Chondrocyte (in vitro differentiated cells): ENCODE data around the gene KLHL40. TPM values are rescaled to one million over a fixed set of nuclear protein-coding genes. Genes with fewer than 3 reads are reported as not detected.
A peak's percentile ranks its signal among the peaks of the same experiment; 100 is the strongest.

Experiments used
- DNase-seq: peaks from one replicate; pipeline ENCODE4 v3.0.0; 2021; ENCODE audit warnings: mixed read lengths, low spot score
- H3K27ac Mint-ChIP-seq: one replicate; pipeline ENCODE4 v1.8.0; 2021; ENCODE audit warnings: mild to moderate bottlenecking, moderate library complexity, mixed read lengths; ENCODE audit not compliant: unreplicated experiment
- H3K27me3 Mint-ChIP-seq: 2 replicates; pipeline ENCODE4 v1.8.0; 2021; ENCODE audit warnings: low read depth, mixed read lengths
- H3K36me3 Mint-ChIP-seq: 2 replicates; pipeline ENCODE4 v1.8.0; 2021; ENCODE audit warnings: low read depth, mixed read lengths
- H3K4me1 Mint-ChIP-seq: 2 replicates; pipeline ENCODE4 v1.8.0; 2021; ENCODE audit warnings: low read depth, mild to moderate bottlenecking, mixed read lengths
- H3K4me3 Mint-ChIP-seq: one replicate; pipeline ENCODE4 v1.8.0; 2021; ENCODE audit warnings: mild to moderate bottlenecking, moderate library complexity, mixed read lengths; ENCODE audit not compliant: unreplicated experiment
- H3K9me3 Mint-ChIP-seq: 2 replicates; pipeline ENCODE4 v1.8.0; 2021; ENCODE audit warnings: low read depth, mixed read lengths
- total RNA-seq: library from RNA; stranded (reverse); gene quantifications from 3 replicates; pipeline ENCODE4 v1.2.1, GENCODE V29; 2021
- TF ChIP-seq, protein P1 (sequence below): fragments of 200-600 bp; sonication (generic); IDR thresholded peaks from 2 replicates; pipeline ENCODE4 v1.5.0; 2021; ENCODE audit warnings: antibody characterized with exemption, mild to moderate bottlenecking, moderate library complexity

KLHL40 gene
- total RNA-seq, 1 donor from 2014 or later = not detected

DNA sequence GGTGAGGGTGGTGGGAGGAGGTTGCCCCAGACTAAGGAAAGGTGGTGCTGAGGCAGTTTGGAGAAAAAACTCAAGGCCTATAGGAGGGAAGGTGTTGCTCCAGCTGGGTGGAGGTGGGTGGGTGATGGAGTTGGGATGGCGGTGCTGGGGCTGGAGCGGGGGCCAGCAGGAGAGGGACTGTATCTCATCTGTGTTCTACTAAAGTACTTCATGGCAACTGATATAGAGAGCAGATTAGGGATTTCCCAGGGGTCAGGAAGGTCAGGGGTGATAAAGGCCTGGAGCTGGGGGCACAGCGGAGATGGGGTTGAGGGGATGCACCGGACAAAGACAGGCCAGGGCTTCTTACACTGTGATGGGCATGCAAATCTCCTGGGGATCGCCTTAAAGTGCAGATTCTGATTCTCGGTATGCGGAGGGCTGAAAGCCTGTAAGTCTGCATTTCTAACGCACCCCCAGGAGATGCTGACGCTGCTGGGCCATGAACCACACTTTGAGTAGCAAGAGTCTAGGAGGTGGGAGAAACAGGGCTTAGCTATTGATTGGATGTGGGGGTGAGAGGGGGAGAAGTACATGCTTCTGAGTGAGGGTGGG is 4.2 kb downstream of the KLHL40 start:
- peak; percentile 51 for DNase-seq
- Mint-ChIP-seq H3K9me3 (no peaks in the 10 kb centered on the region), H3K27ac (no peak overlapping the region), H3K27me3 (peaks cover 23% of the 10 kb centered on the region), H3K4me1 (peaks cover 5% of the 10 kb centered on the region), H3K36me3 (no peaks in the 10 kb centered on the region), H3K4me3 (no peak overlapping the region)
- TF ChIP-seq, protein P1, sequence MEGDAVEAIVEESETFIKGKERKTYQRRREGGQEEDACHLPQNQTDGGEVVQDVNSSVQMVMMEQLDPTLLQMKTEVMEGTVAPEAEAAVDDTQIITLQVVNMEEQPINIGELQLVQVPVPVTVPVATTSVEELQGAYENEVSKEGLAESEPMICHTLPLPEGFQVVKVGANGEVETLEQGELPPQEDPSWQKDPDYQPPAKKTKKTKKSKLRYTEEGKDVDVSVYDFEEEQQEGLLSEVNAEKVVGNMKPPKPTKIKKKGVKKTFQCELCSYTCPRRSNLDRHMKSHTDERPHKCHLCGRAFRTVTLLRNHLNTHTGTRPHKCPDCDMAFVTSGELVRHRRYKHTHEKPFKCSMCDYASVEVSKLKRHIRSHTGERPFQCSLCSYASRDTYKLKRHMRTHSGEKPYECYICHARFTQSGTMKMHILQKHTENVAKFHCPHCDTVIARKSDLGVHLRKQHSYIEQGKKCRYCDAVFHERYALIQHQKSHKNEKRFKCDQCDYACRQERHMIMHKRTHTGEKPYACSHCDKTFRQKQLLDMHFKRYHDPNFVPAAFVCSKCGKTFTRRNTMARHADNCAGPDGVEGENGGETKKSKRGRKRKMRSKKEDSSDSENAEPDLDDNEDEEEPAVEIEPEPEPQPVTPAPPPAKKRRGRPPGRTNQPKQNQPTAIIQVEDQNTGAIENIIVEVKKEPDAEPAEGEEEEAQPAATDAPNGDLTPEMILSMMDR = no peak

DNA sequence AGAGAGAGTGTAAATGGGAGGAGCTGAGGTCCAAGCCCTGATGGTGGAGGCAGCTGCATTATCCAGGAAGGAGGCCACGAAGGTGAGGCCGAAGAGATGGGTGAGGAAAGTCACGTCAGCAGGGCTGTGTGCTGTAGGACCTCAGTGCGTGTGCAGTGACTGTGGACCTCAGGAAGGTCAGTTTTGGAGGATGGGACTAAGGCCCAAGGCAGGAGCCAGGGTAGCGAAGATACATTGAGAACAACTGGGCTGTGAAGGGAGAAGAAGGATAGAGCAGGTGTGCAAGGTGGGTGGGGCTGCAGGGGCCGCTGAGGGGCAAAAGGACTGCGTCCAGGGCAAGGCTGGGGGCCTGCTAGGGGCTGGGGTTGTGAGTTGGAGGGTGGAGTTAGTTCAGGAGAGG is 4.9 kb downstream of the KLHL40 start:
- H3K4me1 Mint-ChIP-seq = no peaks in the 10 kb centered on the region
- no peaks in the 10 kb centered on the region for H3K9me3 Mint-ChIP-seq
- H3K4me3 Mint-ChIP-seq = no peak overlapping the region
- TF ChIP-seq, protein P1 = no peak
- H3K36me3 Mint-ChIP-seq = no peaks in the 10 kb centered on the region
- DNase-seq = peak; percentile 58
- H3K27me3 Mint-ChIP-seq = peaks cover 23% of the 10 kb centered on the region
- no peak overlapping the region for H3K27ac Mint-ChIP-seq

DNA sequence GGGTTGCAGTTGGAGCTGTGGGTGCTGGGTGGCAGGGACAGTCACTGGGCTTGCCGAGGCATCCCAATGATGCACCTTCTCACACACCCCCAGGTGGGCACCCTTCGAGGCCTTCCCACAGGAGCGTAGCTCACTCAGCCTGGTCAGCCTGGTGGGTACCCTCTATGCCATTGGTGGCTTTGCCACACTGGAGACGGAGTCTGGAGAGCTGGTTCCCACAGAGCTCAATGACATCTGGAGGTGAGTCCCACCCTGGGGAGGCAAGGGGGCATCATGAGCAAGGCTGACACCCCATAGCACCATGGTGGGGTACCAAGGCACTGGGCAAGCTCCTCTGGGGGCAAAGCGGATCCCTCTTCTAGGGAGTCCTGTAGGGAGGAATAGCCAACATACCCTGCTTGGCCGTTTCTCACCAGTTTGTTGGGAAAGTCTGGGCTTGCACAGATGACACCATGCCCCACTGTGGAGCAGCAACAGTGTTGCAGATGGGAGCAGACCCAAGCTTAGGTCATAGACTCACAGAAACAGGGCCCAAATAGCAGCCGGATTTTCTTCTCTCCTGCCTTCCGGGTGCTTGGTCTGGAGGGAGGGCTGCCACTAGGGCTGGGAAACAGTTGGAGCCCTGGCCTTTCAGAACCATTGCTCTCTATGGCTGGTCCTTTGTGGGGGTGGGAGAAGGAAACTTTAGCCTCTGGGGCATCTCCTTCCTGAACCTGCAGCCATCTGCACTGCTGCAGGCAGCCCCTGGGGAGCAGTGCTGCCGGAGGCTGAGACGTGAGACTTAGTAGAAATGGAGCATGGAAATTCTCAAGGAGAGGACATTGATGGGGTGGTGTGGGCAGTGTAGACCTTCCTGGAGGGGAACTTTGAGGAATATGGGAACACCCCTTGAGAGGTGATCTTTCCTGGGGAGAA is 5.7 kb downstream of the KLHL40 start:
- Mint-ChIP-seq H3K4me1 (no peaks in the 10 kb centered on the region), H3K36me3 (no peaks in the 10 kb centered on the region), H3K4me3 (no peak overlapping the region), H3K27ac (no peak overlapping the region), H3K27me3 (peaks cover 23% of the 10 kb centered on the region), H3K9me3 (no peaks in the 10 kb centered on the region)
- TF ChIP-seq, protein P1 = no peak
- DNase-seq = no peak

DNA sequence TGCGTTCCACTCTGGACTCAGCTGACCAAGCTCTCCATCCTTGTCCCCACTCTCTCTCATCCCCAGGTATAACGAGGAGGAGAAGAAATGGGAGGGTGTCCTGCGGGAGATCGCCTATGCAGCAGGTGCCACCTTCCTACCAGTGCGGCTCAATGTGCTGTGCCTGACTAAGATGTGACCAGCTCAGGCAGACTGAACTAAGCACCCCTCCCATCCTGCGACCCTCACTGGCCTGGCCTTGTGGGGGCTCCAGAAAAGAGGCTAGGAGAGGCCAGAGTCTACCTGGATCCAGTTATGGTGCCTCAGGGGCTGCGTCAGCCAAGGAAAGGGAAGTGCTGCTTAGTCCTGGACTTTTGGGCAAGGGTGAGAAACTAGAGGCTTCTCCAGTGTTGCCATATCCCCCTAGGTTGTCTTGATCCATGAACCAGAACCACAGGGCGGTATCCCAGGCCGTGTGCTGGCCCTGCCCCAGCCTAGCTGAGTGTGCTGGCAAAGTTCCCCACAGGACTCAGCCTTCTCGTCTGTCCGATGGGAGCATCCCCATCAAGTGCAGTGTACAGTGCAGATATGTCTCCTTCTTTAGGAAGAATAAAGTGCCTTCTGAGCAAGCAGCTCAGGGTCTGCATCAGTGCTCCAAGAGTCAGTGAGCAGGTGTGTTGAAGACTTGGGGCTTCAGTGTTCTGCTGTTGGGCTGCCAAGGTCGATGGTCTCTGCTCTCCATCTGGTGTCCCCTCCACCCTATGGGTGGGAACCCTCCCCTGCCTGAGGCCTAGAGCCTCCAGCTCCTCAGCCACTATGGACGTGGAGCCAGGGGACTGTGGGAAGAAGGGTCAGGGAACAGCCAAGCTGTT is 6.7 kb downstream of the KLHL40 start:
- H3K36me3 Mint-ChIP-seq = no peaks in the 10 kb centered on the region
- no peaks in the 10 kb centered on the region for H3K4me1 Mint-ChIP-seq
- DNase-seq = peak; percentile 58
- TF ChIP-seq, protein P1 = no peak
- H3K4me3 Mint-ChIP-seq = no peak overlapping the region
- no peak overlapping the region for H3K27ac Mint-ChIP-seq
- H3K9me3 Mint-ChIP-seq = no peaks in the 10 kb centered on the region
- peaks cover 23% of the 10 kb centered on the region for H3K27me3 Mint-ChIP-seq
